Caco-2 (cell line): ENCODE measurements around the gene MS4A4E. TPM values are rescaled to one million over a fixed set of nuclear protein-coding genes. Genes with fewer than 3 reads are reported as not detected.

Source experiments
- BruUV-seq: library from RNA; stranded (reverse); fragments of 400-500 nt; replicated peaks from 2 replicates; lab custom pipeline; 2021; lab: Mats Ljungman, UMichigan
- CTCF ChIA-PET: fragments of 300-600 bp; sonication (Branson Sonifier 250); formaldehyde crosslinking; loops from one replicate; lab custom pipeline; 2022; ENCODE audit warnings: antibody characterized with exemption; lab: Charles Lee
- POLR2A ChIA-PET: fragments of 300-600 bp; sonication (Branson Sonifier 250); formaldehyde crosslinking; loops from one replicate; lab custom pipeline; 2022; ENCODE audit warnings: antibody characterized with exemption; lab: Charles Lee
- DNase-seq, 2 experiments: peaks; one replicate each; pipeline versions ENCODE4 v3.0.0 to v3.0.0-alpha.2; 2020 to 2022
- H3K27me3 ChIP-seq: replicated peaks from 2 replicates; pipeline ENCODE4 v1.6.0; 2011; ENCODE audit warnings: low read length; ENCODE audit not compliant: control insufficient read depth, insufficient read depth
- H3K36me3 ChIP-seq: 2 replicates; pipeline ENCODE4 v1.5.1; 2011; ENCODE audit warnings: low read length; ENCODE audit not compliant: control insufficient read depth, insufficient read depth
- H3K4me1 ChIP-seq: fragments of 250-450 bp; sonication (Bioruptor Pico); 2 replicates; pipeline ENCODE4 v1.5.1; 2020; ENCODE audit warnings: mild to moderate bottlenecking
- H3K4me3 ChIP-seq: 2 replicates; pipeline ENCODE4 v1.5.1; 2011; ENCODE audit warnings: low read depth, mild to moderate bottlenecking, control low read depth, low read length
- H3K9me3 ChIP-seq: fragments of 250-450 bp; sonication (Bioruptor Pico); 2 replicates; pipeline ENCODE4 v1.5.1; 2020; ENCODE audit warnings: mild to moderate bottlenecking, moderate library complexity
- H3K27ac Mint-ChIP-seq: one replicate; pipeline ENCODE4 v1.8.0; 2022; ENCODE audit warnings: mixed read lengths; ENCODE audit not compliant: unreplicated experiment
- H3K27me3 Mint-ChIP-seq: one replicate; pipeline ENCODE4 v1.8.0; 2022; ENCODE audit warnings: mixed read lengths; ENCODE audit not compliant: insufficient read depth, unreplicated experiment
- H3K36me3 Mint-ChIP-seq: one replicate; pipeline ENCODE4 v1.8.0; 2022; ENCODE audit warnings: mild to moderate bottlenecking, mixed read lengths; ENCODE audit not compliant: insufficient read depth, unreplicated experiment
- H3K4me1 Mint-ChIP-seq: one replicate; pipeline ENCODE4 v1.8.0; 2022; ENCODE audit warnings: low read depth, mixed read lengths; ENCODE audit not compliant: unreplicated experiment
- H3K4me3 Mint-ChIP-seq: one replicate; pipeline ENCODE4 v1.8.0; 2022; ENCODE audit warnings: mild to moderate bottlenecking, moderate library complexity, mixed read lengths; ENCODE audit not compliant: unreplicated experiment
- H3K9me3 Mint-ChIP-seq: one replicate; pipeline ENCODE4 v1.8.0; 2022; ENCODE audit warnings: mixed read lengths; ENCODE audit not compliant: unreplicated experiment
- intact Hi-C: fragments of 100-400 bp; cut with micrococcal nuclease; formaldehyde crosslinking; loops from one replicate; pipeline ENCODE4 v1.10.0; 2022; ENCODE audit not compliant: unreplicated experiment
- total RNA-seq: library from RNA; stranded (reverse); gene quantifications from 2 replicates; pipeline ENCODE4 v1.2.3, GENCODE V29; 2022
- TF ChIP-seq, protein P1 (sequence below), 2 experiments: fragments of 200-600 bp in 1 of 2; IDR thresholded peaks; 1 replicate in 1 of 2; 2 replicates in 1 of 2; pipeline versions ENCODE4 v1.5.1 to v1.8.0; 2011 to 2022; ENCODE audit warnings: antibody characterized with exemption in 1 of 2, control low read depth in 1 of 2, inconsistent platforms in 1 of 2, low read depth in 1 of 2, low read length in 1 of 2, mild to moderate bottlenecking in 1 of 2, moderate library complexity in 1 of 2; ENCODE audit not compliant: insufficient read depth in 1 of 2, severe bottlenecking in 1 of 2, unreplicated experiment in 1 of 2

The MS4A4E gene
- total RNA-seq, 1 experiment from 2014 or later: not detected

DNA sequence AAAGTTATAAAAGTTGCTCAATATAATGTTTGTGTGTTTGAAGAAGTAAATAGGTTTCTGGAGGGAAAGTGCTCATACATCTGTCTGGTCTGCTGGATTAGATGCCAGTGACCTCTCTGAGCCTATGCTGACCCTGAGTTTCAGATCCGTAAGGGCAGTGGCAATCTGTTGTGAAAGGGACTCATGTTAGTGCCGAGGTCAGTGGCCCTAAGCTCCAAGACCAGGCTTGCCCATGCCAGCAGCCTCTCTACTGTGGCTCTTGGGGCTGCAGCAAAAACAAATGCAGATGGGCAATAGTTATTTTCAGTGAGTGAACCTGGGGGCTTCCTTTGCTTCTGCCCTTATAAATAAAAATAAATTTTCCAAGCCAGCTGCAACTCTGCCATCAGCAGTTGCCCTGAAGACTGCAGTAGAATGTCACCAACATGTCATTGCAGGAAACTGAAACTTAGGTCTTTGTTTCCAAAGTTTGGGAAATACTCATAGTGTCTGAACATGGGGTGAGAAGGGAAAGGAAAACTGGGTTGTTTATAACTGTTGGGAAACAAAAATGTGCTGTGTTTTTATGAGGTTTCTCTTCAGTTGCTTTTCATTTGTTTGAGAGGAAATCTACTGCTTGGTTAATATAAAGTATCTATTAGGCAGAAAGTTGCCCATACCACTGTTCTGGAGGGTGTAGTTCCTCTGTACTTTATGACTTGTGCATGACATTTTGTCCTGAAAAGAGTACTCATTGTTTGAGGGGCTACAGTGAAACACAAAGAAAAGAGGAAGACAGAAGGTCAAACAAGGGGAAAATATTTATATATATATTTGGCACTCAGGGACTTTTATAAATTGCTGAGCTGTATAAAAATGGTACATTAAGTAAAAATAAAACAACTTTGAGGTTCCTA is 9.5 kb upstream of the MS4A4E start:
- intact Hi-C loops: no loop called here
- Histone ChIP-seq H3K27me3 (no peaks in the 10 kb centered on the region), H3K4me3 (no peak overlapping the region), H3K36me3 (no peaks in the 10 kb centered on the region), H3K9me3 (peaks cover 6% of the 10 kb centered on the region), H3K4me1 (no peaks in the 10 kb centered on the region)
- Mint-ChIP-seq H3K27ac (no peak overlapping the region), H3K4me1 (no peaks in the 10 kb centered on the region), H3K27me3 (peaks cover 6% of the 10 kb centered on the region), H3K4me3 (no peak overlapping the region), H3K36me3 (no peaks in the 10 kb centered on the region), H3K9me3 (no peaks in the 10 kb centered on the region)
- ChIA-PET POLR2A (no interaction called here), CTCF (no interaction called here)
- TF ChIP-seq, protein P1, sequence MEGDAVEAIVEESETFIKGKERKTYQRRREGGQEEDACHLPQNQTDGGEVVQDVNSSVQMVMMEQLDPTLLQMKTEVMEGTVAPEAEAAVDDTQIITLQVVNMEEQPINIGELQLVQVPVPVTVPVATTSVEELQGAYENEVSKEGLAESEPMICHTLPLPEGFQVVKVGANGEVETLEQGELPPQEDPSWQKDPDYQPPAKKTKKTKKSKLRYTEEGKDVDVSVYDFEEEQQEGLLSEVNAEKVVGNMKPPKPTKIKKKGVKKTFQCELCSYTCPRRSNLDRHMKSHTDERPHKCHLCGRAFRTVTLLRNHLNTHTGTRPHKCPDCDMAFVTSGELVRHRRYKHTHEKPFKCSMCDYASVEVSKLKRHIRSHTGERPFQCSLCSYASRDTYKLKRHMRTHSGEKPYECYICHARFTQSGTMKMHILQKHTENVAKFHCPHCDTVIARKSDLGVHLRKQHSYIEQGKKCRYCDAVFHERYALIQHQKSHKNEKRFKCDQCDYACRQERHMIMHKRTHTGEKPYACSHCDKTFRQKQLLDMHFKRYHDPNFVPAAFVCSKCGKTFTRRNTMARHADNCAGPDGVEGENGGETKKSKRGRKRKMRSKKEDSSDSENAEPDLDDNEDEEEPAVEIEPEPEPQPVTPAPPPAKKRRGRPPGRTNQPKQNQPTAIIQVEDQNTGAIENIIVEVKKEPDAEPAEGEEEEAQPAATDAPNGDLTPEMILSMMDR (IDR thresholded peaks at IDR 0.05; ENCODE audit: insufficient read depth in 1 of 2, low read depth in 1 of 2, low read length in 1 of 2, severe bottlenecking in 1 of 2, unreplicated experiment in 1 of 2): no peak
- DNase-seq: no peak
- no TSS peak for BruUV-seq

DNA sequence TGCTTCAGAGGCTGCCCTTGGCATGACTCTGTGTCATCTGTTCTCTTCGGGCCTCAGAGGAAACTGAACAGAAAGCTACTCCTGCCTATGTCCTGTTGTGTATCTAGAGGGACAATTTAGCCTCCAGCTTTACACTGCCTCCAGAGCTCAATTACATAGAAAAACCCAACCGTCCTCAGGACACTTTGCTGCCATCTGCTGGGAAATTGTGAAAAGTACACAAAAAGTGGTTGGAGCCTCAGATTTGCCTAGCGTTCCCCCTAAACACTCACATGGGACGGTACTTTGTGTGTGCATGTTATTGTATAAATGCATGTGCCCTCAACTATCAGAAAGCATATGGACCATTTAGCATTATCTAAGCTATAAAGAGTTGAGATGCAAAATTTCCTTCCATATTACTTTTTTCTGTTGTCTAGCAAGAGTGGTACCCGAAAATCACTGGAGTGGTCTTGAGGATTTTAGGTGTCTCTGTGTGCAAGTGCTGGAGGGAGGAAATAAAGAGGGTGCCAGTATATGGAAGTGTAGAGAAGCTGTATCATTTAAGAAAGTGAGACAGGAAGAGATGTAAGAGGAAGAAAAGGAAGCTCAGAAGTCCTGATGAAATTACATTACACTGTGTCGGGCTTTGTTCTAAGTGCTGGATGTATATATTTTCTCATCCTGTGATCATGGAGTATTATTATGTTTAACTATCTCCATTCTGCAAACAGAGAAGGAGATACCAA is 8.7 kb upstream of the MS4A4E start:
- Mint-ChIP-seq H3K4me1 (no peaks in the 10 kb centered on the region), H3K27ac (no peak overlapping the region), H3K36me3 (no peaks in the 10 kb centered on the region), H3K27me3 (peaks cover 6% of the 10 kb centered on the region), H3K4me3 (no peak overlapping the region), H3K9me3 (no peaks in the 10 kb centered on the region)
- CTCF ChIA-PET: no interaction called here
- no peaks in the 10 kb centered on the region for H3K36me3 ChIP-seq
- POLR2A ChIA-PET: no interaction called here
- no peak overlapping the region for H3K4me3 ChIP-seq
- H3K27me3 ChIP-seq: no peaks in the 10 kb centered on the region
- peaks cover 6% of the 10 kb centered on the region for H3K9me3 ChIP-seq
- peak in 1 of 2 experiments; percentile 13 for DNase-seq
- BruUV-seq: no TSS peak
- intact Hi-C loops: loop anchor here (1.0 kb wide), 2 partner anchors 82 to 428 kb away; no protein-coding TSS in a partner anchor
- TF ChIP-seq, protein P1 (IDR thresholded peaks at IDR 0.05; ENCODE audit: insufficient read depth in 1 of 2, low read depth in 1 of 2, low read length in 1 of 2, severe bottlenecking in 1 of 2, unreplicated experiment in 1 of 2): peak; percentile 21 to 26
- H3K4me1 ChIP-seq: no peaks in the 10 kb centered on the region

DNA sequence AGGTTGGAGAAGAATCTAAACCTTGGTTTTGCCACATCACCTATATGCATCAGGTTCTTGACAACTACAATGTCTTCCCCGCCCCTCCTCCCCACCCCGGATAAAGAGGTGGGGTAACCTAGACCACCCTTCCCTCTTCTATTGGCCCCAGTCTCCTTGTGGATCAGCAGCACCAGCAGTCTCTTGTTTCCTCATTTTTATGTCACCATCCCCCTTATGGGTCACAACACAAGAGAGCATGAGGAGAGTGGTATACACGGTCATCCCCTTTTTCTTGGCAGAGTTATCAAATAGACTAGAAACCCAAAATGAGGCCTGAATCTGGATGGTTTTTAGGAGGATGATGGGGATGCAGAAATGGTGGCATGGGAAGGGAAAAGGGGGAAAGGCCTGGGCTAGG is 1.2 kb downstream of the MS4A4E start:
- no peaks in the 10 kb centered on the region; the same call in 1 of the 2 replicates for H3K27me3 ChIP-seq
- H3K9me3 ChIP-seq: no peaks in the 10 kb centered on the region
- H3K4me1 ChIP-seq: no peaks in the 10 kb centered on the region
- no peaks in the 10 kb centered on the region for H3K9me3 Mint-ChIP-seq
- CTCF ChIA-PET: no interaction called here
- no peak for DNase-seq
- POLR2A ChIA-PET: no interaction called here
- no peaks in the 10 kb centered on the region for H3K36me3 Mint-ChIP-seq
- H3K27ac Mint-ChIP-seq: no peak overlapping the region
- H3K36me3 ChIP-seq: no peaks in the 10 kb centered on the region
- TF ChIP-seq, protein P1 (IDR thresholded peaks at IDR 0.05; ENCODE audit: insufficient read depth in 1 of 2, low read depth in 1 of 2, low read length in 1 of 2, severe bottlenecking in 1 of 2, unreplicated experiment in 1 of 2): no peak
- no peak overlapping the region for H3K4me3 ChIP-seq
- no peaks in the 10 kb centered on the region for H3K4me1 Mint-ChIP-seq
- peaks cover 25% of the 10 kb centered on the region for H3K27me3 Mint-ChIP-seq
- BruUV-seq: no TSS peak
- H3K4me3 Mint-ChIP-seq: no peak overlapping the region
- intact Hi-C loops: no loop called here
